ENCODE data around the gene NEMP2.

The NEMP2 gene, protein sequence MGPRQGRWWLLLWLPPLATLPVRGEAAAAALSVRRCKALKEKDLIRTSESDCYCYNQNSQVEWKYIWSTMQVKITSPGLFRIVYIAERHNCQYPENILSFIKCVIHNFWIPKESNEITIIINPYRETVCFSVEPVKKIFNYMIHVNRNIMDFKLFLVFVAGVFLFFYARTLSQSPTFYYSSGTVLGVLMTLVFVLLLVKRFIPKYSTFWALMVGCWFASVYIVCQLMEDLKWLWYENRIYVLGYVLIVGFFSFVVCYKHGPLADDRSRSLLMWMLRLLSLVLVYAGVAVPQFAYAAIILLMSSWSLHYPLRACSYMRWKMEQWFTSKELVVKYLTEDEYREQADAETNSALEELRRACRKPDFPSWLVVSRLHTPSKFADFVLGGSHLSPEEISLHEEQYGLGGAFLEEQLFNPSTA

GRCh38 chr2:190534310-190535120, at the start of gene NEMP2:
Gene NEMP2, minus strand, starts transcription at chr2:190534722. Its CDS starts 67 bp downstream, at chr2:190534655.
- peak; percentile 81 for DNase-seq (ENCODE audit: low read depth)

DNA sequence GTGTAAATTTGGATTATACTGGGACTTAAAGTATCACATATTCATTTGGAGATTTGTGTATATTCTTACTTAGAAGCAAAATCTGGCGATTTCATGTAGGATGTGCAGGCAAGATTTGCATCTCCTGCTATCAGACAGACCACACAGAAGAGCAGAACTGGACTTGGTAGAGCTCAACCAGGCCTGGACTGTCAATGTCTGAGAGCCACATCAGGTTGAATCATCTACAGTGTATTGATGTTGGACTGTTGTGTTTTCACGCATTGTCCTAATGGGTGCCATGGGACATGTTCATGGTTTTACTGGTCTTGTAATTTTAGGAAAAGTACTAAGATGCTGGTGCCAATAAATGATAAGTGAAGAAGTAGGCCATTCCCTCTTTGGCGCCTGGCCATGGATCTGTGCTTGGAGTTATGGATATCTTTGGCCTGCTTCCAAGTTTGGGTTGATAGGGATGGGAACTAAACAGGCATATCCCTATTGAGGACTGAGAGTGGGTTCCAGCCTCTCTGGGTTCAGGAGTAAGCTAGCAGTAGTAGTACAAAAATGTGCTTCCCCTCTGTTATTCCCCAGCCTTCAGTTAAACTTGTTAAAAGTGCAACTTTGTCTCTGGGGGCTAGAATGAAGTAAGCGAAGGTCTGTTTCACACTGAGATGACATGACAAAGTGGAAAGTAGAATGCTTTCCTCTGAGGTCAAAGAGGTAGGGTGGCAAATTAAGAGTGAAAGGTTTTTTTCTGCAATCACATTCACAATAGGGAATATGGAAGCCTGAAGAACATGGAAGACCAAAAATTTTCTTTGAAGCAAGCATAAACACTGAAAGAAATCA, 49.2 kb upstream of the NEMP2 start:
- no peak for DNase-seq (ENCODE audit: low read depth)

DNA sequence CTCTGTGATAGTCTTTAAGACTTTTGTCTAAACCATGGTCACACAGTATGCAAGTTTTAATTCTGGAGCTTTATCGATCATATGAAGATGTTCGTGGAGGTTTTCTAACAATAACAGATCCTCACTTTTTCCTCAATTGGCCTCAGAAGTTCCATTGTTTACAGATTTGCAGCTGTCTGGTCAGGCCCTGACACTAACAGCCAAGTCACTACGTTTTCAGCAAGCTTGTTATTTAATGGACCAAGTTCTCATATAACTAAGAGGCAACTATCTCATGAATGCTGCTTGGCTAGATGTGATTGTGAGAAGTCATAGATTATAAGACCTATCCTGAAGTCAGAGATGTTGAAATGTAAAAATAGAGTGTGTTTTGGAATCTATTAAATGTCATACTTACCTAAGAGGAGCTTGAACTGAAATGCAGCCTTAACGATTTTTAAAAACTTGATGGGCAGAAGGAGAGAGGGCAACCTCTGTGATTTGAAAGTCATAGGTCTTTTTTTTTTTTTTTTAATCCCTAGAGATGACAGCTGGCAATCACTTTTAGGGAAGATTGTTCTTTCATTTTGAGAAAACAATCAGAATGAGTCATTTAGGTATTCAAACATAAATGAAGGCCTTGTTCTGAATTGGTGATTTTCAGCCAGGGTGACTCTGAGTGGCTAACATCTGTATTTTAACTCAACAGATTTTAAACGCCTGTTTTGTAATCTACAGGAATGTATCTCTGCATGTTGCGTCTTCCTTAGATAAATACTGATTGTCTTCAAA, 48.4 kb upstream of the NEMP2 start:
- no peak for DNase-seq (ENCODE audit: low read depth)

DNA sequence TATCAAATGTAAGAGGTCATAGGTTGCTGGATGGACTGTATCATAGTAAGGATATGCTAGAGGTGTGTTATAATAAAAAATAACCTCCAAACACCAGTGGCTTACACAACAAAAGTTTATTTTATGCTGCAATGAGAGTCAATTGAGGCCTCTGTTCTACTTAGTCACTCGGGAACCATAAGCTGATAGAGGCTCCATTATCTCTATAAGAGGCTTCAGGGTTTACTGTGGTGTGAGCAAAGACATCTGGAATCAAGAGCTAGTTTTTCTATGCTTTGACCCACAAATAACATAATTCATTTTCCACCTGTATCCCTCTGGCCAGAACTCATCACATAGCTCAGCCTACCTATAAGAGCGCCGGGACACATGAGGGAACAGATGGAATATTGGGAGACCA, 47.5 kb upstream of the NEMP2 start:
- no peak for DNase-seq (ENCODE audit: low read depth)

- DNase-seq (ENCODE audit: low read depth): no peak
Observed at GRCh38 chr2:190579915-190580846, 45.7 kb upstream of the NEMP2 start.

DNA sequence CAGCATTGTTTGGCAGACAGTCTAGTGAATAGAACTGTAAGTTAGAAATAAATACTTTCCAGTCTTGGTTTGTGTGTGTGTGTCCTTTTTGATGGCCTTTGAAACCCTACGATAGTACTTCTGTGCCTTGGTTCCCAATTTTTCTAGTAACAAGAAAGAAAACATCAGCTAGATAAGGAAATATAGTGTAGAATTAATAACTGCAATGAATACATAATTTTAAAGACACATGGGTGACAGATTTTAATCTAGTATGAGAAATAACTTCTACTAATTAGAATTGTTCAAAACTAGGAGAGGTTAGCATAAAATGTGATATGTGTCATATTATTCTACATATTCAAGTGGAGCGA, 44.5 kb upstream of the NEMP2 start:
- DNase-seq (ENCODE audit: low read depth): no peak

- DNase-seq (ENCODE audit: low read depth): no peak
Observed at GRCh38 chr2:190578158-190579057, 43.9 kb upstream of the NEMP2 start.

DNA sequence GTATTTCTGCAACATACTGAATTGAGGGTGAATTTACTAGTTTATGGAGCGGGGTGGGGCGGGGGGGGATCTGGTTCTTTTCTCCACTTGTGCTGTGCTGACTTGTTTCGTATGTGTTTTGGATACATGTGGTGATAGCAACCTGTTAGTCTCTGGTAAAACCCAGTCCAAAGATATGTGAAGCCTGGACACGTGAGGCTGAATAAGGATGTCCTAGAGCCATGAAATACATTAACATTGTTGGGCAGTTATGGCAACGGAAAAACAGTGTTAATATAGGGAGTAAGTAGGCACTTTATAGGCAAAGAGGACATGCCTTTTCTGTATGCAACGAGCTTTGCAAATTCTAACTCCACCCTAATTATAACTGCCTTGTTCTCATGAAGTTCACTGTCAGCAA, 42.1 kb upstream of the NEMP2 start:
- DNase-seq (ENCODE audit: low read depth): no peak

- no peak for DNase-seq (ENCODE audit: low read depth)
Observed at GRCh38 chr2:190575263-190575662, 40.7 kb upstream of the NEMP2 start.

DNA sequence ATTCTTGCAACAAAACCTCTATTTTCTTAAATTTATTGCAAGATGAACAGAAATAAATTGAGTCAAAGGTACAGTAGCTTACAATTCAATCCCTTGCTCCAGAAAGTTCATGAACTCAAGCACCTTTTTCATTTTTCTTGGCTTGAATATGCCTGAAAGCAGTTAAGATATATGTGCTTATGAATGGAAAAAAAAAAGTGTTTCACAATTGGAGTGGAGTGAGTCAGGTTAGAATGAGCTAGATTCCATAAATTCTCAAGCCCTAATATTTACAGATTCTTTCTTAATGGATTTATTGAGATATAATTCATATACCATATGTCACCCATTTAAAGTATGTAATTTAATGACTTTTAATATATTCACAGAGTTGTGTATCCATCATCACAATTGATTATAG, 39.6 kb upstream of the NEMP2 start:
- no peak for DNase-seq (ENCODE audit: low read depth)

GRCh38 chr2:190572246-190572645, 37.7 kb upstream of the NEMP2 start:
- no peak for DNase-seq (ENCODE audit: low read depth)

DNA sequence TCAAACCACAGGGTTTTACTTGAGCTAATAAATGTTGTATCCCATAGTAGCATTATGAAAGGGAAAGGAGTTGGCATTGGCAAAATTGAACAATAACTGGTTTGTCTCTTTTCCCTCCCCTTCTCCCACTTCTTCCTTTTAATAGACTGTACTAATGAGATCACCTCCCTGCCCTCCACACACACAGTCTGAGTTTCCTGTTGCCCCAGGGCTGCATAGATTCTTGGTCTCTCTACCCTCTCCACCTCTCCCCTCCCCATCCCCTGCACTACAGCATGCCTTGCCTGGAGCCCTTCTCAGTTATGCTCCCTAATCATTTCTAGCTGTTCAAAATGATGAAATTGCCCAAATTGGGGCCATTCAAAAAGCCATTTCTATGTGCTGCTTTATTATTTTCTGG, 37.2 kb upstream of the NEMP2 start:
- DNase-seq (ENCODE audit: low read depth): no peak

DNA sequence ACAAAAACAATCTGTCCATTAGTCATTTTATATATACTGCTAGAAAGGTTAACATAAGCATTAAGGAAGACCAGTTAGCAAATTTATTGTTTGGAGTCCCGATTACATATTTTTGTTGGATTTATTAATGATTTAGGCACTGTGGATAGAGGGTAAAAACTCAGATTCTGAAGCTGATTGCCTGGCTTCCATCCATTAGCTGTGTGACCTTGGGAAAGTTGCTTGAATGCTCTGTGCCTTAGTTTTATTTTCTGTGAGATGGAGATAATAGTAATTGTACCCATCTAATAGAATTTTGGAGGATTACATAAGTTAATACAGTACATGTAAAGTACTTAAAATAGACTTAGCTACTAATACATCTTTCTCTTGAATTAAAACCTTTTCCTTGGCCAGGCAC, 36.3 kb upstream of the NEMP2 start:
- DNase-seq (ENCODE audit: low read depth): no peak

- no peak for DNase-seq (ENCODE audit: low read depth)
Observed at GRCh38 chr2:190569994-190570755, 35.7 kb upstream of the NEMP2 start.

- DNase-seq (ENCODE audit: low read depth): no peak
Observed at GRCh38 chr2:190564838-190565237, 30.3 kb upstream of the NEMP2 start.

GRCh38 chr2:190563646-190564045, 29.1 kb upstream of the NEMP2 start:
- no peak for DNase-seq (ENCODE audit: low read depth)

DNA sequence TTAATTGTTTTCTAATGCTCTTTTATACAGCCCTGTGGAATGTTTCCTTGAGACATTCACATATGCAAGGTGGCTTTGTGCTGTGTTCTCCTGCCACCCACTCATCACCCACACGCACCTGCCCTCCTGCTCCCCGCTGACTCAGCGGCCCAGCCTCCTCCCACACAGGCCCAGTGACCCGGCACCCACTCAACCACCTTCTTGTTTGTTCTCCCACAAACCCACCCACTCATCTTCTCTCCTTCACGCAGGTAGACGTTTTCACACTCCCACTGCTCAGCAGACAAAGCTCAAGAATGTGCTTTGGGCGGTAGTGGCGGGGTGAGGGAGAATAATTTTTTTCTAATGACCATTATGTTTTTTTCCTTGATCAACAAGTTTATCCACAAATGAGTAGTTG, 28.6 kb upstream of the NEMP2 start:
- DNase-seq (ENCODE audit: low read depth): peak; percentile 19

- no peak for DNase-seq (ENCODE audit: low read depth)
Observed at GRCh38 chr2:190562121-190562520, 27.6 kb upstream of the NEMP2 start.

DNA sequence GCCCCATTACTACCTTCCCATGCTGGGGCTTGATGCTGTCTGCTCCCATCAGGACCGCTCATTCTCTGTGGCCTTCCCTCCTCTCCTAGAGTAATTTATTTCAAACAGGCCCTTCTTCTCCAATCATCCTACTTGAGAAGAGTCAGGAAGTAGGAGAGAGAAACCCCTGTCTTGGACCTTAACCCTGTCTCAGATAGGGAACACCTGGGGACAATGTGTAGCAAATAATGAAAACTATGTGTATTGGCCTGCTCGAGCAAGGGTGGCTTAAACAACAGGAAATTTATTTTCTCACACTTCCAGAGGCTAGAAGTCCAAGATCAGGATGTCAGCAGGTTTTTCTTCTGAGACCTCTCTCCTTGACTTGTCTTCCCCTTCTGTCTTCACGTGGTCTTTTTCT, 26.6 kb upstream of the NEMP2 start:
- no peak for DNase-seq (ENCODE audit: low read depth)

All from stimulated activated CD8-positive, alpha-beta memory T cell treated with anti-CD3 and anti-CD28 coated beads, Interleukin-4, amount 100 ng/mL, for 24 hours (primary cell).